ENCODE measurements around the gene UACA.

DNA sequence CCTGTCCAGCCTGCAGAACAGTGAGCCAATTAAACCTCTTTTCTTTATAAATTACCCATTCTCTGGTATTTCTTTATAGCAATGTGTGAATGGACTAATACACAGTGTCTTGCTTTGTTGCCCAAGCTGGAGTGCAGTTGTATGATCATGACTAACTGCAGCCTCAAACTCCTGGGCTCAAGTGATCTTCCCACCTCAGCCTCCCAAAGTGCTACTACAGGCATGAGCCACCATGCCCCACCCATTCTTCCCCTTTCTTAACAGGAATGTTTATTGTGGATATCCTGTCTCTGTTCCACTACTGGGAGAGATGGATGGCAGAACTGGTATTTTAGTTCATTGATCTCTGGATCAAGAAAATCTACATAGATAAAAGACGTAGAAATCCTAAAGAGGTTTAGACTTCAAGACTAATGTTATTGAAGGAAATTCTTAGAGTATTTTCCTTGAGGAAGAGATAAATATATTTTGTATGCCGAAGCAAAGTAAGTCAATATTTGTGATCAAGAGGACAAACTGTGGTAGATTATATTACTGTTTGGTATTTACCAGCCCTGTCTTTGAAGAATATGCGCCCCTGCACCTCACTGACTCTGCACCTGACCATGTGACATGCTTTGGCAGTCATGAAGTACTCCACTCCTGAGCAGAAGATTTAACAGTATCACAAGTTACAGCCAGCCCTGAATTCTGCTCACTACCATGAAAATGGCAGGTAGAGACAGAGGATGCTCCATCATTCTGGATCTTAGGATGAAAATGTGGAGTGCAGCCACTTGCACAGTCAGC lies 42.9 kb downstream of the UACA start:
- TF ChIP-seq, protein P1, sequence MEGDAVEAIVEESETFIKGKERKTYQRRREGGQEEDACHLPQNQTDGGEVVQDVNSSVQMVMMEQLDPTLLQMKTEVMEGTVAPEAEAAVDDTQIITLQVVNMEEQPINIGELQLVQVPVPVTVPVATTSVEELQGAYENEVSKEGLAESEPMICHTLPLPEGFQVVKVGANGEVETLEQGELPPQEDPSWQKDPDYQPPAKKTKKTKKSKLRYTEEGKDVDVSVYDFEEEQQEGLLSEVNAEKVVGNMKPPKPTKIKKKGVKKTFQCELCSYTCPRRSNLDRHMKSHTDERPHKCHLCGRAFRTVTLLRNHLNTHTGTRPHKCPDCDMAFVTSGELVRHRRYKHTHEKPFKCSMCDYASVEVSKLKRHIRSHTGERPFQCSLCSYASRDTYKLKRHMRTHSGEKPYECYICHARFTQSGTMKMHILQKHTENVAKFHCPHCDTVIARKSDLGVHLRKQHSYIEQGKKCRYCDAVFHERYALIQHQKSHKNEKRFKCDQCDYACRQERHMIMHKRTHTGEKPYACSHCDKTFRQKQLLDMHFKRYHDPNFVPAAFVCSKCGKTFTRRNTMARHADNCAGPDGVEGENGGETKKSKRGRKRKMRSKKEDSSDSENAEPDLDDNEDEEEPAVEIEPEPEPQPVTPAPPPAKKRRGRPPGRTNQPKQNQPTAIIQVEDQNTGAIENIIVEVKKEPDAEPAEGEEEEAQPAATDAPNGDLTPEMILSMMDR (IDR thresholded peaks at IDR 0.05; ENCODE audit: low read depth, low read length), result no peak
- no peak for TF ChIP-seq EZH2phosphoT487 (IDR thresholded peaks at IDR 0.05; ENCODE audit: low read depth)

Measured in OCI-LY3 (cell line).